Activated T-cell treated with anti-CD3 and anti-CD28 coated beads, Interleukin-2, amount 50 U/mL, for 24 hours (primary cell): Measurements from ENCODE around the gene TMEM94.
"Not testable (repeated sequence)": the region's sequence is repeated elsewhere in the genome, so short reads cannot be mapped to it uniquely, and the experiment has no call there.

Experiments
- DNase-seq: peaks from one replicate; pipeline ENCODE4 v3.0.0-alpha.2; 2020
- H3K27ac Mint-ChIP-seq: 2 replicates; pipeline ENCODE4 v1.8.0; 2020; ENCODE audit warnings: mild to moderate bottlenecking, mixed read lengths
- H3K27me3 Mint-ChIP-seq: 2 replicates; pipeline ENCODE4 v1.8.0; 2020; ENCODE audit warnings: mixed read lengths
- H3K36me3 Mint-ChIP-seq: 2 replicates; pipeline ENCODE4 v1.8.0; 2020; ENCODE audit warnings: low read depth, mixed read lengths
- H3K4me1 Mint-ChIP-seq: 2 replicates; pipeline ENCODE4 v1.8.0; 2020; ENCODE audit warnings: low read depth, mixed read lengths
- H3K4me3 Mint-ChIP-seq: 2 replicates; pipeline ENCODE4 v1.8.0; 2020; ENCODE audit warnings: mild to moderate bottlenecking, moderate library complexity, mixed read lengths
- H3K9me3 Mint-ChIP-seq: 2 replicates; pipeline ENCODE4 v1.8.0; 2020; ENCODE audit warnings: mixed read lengths

The TMEM94 gene

DNA sequence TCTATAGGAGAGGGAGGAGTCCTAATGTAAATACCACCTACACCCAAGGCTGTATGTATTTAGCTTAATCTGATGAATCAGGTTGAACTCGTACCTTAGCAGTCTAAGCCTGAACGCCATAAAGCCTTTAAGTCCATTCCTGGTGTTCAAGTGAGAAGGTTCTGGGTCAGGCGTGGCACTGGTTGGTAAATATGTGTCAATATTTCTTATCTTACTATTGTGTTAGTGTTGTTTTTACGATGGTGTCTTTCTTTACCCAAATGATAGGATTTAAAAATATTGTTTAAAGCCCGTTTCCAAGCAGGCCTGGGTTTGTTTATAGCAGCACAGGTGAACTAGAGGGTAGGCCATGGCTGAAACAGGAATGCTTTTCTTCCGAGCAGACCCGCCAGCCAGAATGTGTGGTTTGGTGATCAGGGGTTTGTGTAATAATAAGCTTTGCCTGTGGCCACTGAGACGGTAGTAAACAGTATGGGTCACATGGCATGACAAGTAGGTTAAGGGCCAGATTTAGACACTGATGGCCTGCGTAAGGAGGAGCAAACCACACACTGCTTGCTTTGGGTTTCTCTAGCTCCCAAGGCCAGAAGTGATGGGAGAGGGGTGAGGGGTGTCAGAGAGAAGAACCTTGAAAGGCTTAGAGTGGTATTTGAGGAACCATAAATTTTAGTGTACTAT lies 3.3 kb downstream of the TMEM94 start:
- Mint-ChIP-seq H3K27me3 (no peaks in the 10 kb centered on the region), H3K4me1 (peaks cover 35% of the 10 kb centered on the region), H3K9me3 (no peaks in the 10 kb centered on the region), H3K36me3 (peaks cover 11% of the 10 kb centered on the region), H3K4me3 (no peak overlapping the region), H3K27ac (no peak overlapping the region)
- DNase-seq = no peak

DNA sequence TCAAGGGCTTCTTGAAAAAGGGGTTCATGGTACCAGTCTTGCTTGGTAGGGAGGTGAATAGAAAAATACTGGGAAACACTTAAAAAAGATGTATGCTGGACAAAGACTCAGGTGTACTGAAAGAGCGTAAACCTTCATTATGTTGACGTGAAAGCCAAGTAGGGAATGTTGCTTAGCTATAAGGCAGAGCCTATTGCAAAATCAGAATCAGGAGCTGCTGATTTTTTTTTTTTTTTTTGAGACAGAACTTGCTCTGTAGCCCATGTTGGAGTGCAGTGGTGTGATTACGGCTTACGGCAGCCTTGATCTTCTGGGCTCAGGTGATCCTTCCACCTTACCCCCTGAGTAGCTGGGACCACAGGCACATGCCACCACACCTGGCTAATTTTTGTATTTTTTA lies 3.9 kb downstream of the TMEM94 start:
- Mint-ChIP-seq H3K4me3 (no peak overlapping the region), H3K9me3 (no peaks in the 10 kb centered on the region), H3K36me3 (peaks cover 14% of the 10 kb centered on the region), H3K4me1 (peaks cover 35% of the 10 kb centered on the region), H3K27ac (peak overlapping the region; percentile 23), H3K27me3 (no peaks in the 10 kb centered on the region)
- no peak for DNase-seq

DNA sequence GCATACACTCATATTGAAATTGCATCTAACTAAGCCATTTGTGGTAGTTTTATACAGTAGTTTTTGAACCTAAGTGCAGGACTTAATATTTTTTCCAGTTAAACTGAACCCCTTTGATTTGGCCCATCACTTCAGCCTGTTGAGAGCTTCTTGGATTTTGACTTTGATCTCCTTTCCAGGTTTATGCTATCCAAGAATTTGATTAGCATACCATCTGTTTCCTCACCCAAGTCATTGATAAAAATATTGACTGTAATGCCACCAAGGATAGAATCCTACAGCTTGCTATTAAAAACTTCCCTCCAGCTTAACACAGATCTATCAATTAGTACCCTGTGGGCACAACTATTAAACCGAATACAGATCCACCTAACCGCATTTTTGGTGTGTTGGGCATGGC lies 7.2 kb downstream of the TMEM94 start:
- no peak for DNase-seq
- H3K36me3 Mint-ChIP-seq = peaks cover 3% of the 10 kb centered on the region
- no peaks in the 10 kb centered on the region for H3K9me3 Mint-ChIP-seq
- H3K4me3 Mint-ChIP-seq = no peak overlapping the region
- no peaks in the 10 kb centered on the region for H3K27me3 Mint-ChIP-seq
- peaks cover 14% of the 10 kb centered on the region for H3K4me1 Mint-ChIP-seq
- no peak overlapping the region for H3K27ac Mint-ChIP-seq

DNA sequence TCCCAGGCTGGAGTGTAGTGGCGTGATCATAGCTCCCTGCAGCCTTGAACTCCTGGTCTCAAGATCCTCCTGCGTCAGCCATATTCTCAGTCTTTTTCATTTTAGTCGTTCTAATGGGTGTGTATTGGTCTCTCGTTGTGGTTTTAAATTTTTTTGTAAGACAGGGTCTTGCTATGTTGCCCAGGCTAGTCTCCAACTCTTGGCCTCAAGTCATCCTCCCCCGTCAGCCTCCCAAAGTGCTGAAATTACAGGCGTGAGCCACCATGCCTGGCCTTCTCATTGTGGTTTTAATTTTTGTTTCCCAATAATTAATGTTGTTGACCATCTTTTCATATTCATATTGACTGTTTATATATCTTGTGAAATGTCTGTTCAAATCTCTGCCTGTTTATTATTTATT lies 8.6 kb downstream of the TMEM94 start:
- Mint-ChIP-seq H3K27ac (no peak overlapping the region), H3K9me3 (no peaks in the 10 kb centered on the region), H3K4me1 (peaks cover 10% of the 10 kb centered on the region), H3K36me3 (peaks cover 3% of the 10 kb centered on the region), H3K27me3 (no peaks in the 10 kb centered on the region), H3K4me3 (no peak overlapping the region)
- no peak for DNase-seq

DNA sequence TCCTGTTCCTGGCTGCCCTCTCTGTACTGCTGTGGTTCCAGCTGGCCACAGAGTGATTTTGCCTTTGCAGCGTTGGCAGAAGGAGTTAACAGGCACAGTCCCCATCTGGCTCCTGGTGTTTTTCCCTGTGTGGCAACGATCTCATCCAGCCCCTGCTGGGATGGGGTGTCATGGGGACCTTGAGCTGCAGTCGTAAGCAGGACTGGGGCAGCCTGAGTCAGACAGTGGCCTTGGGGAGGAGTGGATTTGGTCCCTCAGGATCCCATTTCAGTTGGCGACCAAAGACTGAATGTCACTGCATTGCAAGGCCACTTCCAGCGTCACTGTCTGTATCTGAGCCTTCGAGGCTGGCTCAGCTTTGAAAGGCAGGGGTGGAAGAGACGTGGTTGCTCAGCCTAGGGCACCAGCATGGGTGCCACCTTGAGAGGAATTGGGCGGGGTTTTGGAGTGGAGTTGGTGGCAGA lies 11.9 kb downstream of the TMEM94 start:
- Mint-ChIP-seq H3K9me3 (no peaks in the 10 kb centered on the region), H3K27me3 (no peaks in the 10 kb centered on the region), H3K27ac (no peak overlapping the region), H3K4me3 (no peak overlapping the region), H3K36me3 (peaks cover 19% of the 10 kb centered on the region), H3K4me1 (peaks cover 6% of the 10 kb centered on the region)
- no peak for DNase-seq

DNA sequence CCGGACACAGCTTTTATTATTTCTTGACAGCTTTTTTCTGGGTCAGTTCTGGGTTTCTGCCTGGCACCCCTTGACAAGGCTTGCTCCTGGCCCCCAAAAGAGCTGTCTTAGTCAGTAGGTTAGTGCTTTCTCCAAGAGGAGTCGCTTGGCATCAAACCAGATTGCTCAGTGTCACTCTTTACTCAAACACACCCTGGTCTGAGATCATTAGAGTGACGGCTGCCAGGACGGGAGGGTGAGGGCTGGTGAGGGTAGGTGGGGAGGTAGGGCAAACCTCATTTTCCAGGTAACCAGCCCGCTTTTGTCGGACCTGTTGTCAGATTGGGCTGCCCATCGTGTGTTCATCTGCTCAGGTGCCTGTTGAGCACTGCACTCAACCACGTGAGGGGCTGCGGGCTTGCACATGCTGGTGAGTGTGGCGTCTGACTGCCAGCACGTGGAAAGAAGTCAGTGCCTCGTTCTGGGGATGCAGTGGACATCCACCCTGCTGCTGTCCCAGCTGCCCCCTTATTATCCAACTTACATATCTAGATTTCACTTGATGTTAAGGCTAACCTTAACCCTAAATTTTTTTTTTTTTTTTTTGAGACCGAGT lies 12.4 kb downstream of the TMEM94 start:
- Mint-ChIP-seq H3K27me3 (no peaks in the 10 kb centered on the region), H3K27ac (no peak overlapping the region), H3K4me3 (no peak overlapping the region), H3K36me3 (peaks cover 22% of the 10 kb centered on the region), H3K9me3 (no peaks in the 10 kb centered on the region), H3K4me1 (peaks cover under 1% of the 10 kb centered on the region)
- DNase-seq = no peak

DNA sequence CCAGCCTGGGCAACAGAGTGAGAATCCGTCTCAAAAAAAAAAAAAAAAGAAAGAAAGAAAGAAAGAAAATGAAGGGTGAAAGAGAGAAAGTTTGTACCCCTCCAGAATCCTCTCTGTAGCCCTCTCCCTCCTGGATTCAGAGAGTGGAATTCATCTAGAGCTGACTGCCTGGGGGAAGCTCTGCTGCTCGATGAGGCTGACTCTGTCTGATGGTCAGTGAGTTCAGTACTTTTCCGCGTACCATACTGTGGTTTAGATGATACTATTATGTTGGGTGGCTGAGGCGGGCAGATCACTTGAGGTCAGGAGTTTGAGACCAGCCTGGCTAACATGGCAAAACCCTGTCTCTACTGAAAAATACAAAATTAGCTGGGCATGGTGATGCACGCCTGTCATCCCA lies 14.8 kb downstream of the TMEM94 start:
- H3K9me3 Mint-ChIP-seq = no peaks in the 10 kb centered on the region
- H3K27me3 Mint-ChIP-seq = no peaks in the 10 kb centered on the region
- peaks cover 31% of the 10 kb centered on the region for H3K36me3 Mint-ChIP-seq
- no peak for DNase-seq
- no peak overlapping the region for H3K4me3 Mint-ChIP-seq
- H3K4me1 Mint-ChIP-seq = no peaks in the 10 kb centered on the region
- H3K27ac Mint-ChIP-seq = no peak overlapping the region

DNA sequence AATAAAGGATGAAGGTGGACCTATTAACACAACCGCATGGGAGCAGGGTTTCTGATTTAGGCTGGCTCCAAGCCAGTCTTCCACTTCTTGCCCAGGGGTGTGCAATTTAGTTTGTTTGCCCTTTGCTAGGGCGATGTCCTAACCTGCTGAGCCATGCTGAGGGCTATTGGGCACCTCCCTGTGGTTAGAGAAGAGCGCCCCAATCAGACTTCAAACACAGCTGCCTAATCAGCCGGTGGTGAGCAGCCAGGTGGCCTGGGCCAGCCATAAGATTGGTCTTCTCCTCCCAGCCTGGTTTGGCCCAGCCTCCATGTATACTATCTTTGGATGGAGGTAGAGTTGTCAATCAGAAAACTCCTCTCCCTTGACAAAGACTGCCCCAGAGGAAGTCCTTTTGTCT lies 15.7 kb downstream of the TMEM94 start:
- no peak for DNase-seq
- H3K36me3 Mint-ChIP-seq = peaks cover 39% of the 10 kb centered on the region
- H3K27me3 Mint-ChIP-seq = no peaks in the 10 kb centered on the region
- no peak overlapping the region for H3K4me3 Mint-ChIP-seq
- no peaks in the 10 kb centered on the region for H3K9me3 Mint-ChIP-seq
- no peaks in the 10 kb centered on the region for H3K4me1 Mint-ChIP-seq
- H3K27ac Mint-ChIP-seq = no peak overlapping the region

DNA sequence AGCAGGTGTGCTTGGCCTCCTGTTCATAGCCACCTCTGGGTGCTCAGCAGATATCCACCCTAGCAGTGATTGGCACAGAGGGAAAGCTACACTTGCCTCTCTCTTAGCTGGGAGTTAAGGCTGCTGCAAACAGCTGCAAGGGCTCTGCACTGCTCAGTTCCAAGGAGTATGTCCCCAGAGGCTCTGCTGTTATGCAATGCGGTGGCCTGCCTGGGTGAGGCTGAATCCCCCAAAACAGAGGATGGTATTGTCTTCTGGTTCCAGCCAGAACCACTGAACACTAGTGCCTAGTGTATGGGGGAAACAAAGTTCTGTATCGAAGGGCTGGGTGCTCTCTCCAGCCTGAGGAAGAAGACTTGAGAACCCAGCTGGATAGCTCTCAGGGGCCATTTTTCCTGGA lies 16.8 kb downstream of the TMEM94 start:
- H3K4me3 Mint-ChIP-seq = no peak overlapping the region
- no peak for DNase-seq
- no peaks in the 10 kb centered on the region for H3K4me1 Mint-ChIP-seq
- H3K9me3 Mint-ChIP-seq = no peaks in the 10 kb centered on the region
- H3K36me3 Mint-ChIP-seq = peaks cover 43% of the 10 kb centered on the region
- no peak overlapping the region for H3K27ac Mint-ChIP-seq
- H3K27me3 Mint-ChIP-seq = no peaks in the 10 kb centered on the region

DNA sequence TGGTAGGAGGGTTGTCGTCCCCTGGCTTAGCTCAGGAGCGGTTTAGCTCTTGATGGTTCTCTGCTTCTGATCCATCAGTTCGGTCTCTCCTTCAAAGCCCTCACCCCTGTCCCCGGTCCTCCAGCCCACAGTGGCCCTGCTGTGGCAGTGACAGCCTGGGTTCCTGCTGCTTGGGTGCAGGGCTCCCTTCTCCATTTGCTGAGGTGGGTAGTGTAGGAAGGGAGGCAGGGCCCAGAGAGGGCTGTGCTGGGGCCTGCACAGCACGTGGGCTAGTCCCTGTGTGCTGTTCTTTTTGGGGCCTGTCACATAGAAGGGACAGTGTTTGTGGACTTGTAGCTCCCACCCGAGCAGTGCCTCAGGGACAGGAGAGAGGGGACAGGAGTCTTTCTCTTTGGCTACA lies 18.3 kb downstream of the TMEM94 start:
- Mint-ChIP-seq H3K4me3 (no peak overlapping the region), H3K4me1 (no peaks in the 10 kb centered on the region), H3K9me3 (no peaks in the 10 kb centered on the region), H3K36me3 (peaks cover 43% of the 10 kb centered on the region), H3K27me3 (no peaks in the 10 kb centered on the region), H3K27ac (no peak overlapping the region)
- DNase-seq = no peak

DNA sequence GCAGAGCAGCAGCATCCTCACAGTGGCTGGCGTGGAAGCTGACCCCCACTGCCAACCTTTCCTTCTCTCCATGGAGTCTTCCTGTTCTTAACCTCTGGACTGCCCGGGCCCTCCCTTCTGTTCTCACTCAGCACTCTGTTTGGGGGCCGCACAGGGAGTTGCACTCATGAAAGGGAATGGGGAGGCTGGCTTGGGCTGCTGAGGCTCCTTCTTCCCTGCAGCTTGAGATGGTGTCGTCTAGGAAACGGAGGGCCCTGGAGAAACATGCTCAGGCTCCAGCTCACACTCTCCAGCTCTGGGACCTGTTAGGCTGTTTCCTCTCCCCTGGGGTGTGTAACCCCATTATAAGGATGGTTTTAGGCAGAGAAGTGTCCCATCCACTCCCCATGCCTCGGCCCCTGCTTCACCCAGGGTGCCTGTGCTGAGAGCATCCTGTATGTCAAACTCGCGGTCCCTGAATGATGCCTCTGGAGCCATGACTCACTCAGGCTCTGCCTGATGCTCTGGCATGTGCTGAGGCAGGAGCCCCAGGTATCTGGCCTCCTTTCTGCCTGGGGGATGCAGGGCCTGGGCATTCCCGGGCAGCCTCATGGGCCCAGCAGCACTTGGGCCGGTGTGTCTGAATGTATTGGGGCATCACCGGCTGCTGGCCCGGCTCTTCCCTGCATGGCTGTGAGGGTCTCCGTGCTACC lies 18.9 kb downstream of the TMEM94 start:
- H3K9me3 Mint-ChIP-seq = no peaks in the 10 kb centered on the region
- no peaks in the 10 kb centered on the region for H3K27me3 Mint-ChIP-seq
- H3K27ac Mint-ChIP-seq = no peak overlapping the region
- no peaks in the 10 kb centered on the region for H3K4me1 Mint-ChIP-seq
- no peak overlapping the region for H3K4me3 Mint-ChIP-seq
- no peak for DNase-seq
- H3K36me3 Mint-ChIP-seq = peaks cover 43% of the 10 kb centered on the region

DNA sequence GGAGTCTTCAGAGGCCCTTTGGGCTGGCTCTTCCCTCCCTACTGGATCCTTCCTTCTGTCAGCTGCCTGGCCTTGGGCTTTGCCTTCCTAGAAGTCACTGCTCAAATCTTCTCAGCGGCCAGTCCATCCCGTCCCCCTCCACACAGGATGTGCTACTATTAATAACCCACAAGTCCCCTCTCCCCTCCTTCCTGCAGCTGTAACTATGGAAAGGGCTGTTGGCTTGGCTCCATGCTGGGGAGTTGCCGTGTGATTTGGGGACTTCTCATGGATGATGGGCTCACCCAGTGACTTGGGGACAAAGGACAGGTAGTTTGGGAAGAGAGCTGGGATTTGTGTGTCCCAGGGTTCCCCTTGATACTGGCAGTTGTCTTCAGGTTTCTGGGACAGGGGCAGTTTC lies 19.4 kb downstream of the TMEM94 start:
- H3K4me3 Mint-ChIP-seq = no peak overlapping the region
- no peaks in the 10 kb centered on the region for H3K4me1 Mint-ChIP-seq
- no peak overlapping the region for H3K27ac Mint-ChIP-seq
- peaks cover 43% of the 10 kb centered on the region for H3K36me3 Mint-ChIP-seq
- no peak for DNase-seq
- no peaks in the 10 kb centered on the region for H3K9me3 Mint-ChIP-seq
- H3K27me3 Mint-ChIP-seq = no peaks in the 10 kb centered on the region

DNA sequence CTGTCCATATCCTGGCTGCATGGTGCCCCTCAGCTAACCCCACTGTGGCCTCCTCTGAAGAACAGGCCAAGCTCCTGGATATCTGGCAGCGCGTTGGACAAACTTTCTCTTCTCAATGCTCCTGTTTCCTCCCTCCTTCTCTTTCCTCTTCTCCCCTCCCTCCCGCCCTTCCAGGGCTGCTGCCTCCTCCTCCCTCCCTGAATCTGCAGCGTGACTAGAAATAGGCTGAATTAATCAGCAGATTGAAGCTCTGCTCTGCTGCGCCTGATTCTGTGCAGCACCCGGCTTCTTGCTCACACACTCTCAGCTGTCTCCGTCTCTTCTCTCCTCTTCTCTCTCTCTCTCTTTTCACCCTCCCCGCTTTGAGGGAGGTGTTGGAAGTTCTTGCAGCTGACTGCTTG lies 19.8 kb downstream of the TMEM94 start:
- peak overlapping the region; percentile 34 for H3K27ac Mint-ChIP-seq

DNA sequence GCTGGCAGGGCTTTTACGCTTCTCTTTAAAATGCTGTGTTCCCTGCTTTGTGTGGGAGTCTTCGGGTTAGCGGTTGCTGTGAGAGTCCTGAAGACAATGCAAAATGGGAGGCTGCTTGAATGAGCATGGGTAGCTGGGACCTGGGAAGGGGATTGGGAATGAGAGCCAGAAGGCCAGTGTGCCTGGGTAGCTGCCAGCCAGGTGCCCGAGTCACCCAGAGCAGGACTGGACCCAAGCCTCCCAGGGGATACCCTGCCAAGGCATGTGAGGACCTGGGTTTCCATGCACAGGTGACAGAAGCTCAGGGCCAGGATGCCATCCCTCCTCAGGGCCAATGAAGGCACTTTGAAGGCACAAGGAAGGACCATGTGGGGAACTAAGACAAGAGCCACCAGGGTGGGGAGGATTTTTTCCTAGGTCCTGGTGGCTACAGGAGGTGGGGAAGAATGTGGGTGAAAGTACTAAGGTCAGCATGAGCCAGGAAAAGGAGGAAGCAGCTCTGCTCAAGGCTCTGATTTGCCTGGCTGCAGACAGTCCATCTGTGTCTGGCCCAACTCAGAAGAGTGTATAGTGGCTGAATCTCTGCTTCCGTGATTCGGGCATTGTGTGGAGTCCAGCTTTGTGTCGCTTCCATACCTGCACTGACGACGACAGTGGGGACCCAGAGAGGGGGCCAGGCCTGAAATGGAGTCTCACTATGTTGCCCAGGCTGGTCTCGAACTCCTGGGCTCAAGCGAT lies 20.5 kb downstream of the TMEM94 start:
- no peaks in the 10 kb centered on the region for H3K9me3 Mint-ChIP-seq
- H3K4me1 Mint-ChIP-seq = no peaks in the 10 kb centered on the region
- no peak for DNase-seq
- peaks cover 40% of the 10 kb centered on the region for H3K36me3 Mint-ChIP-seq
- H3K27me3 Mint-ChIP-seq = no peaks in the 10 kb centered on the region
- H3K27ac Mint-ChIP-seq = peak overlapping the region; percentile 34
- no peak overlapping the region for H3K4me3 Mint-ChIP-seq

More for the DNA sequence above, 19.8 kb downstream of the TMEM94 start:
- DNase-seq = no peak
- Mint-ChIP-seq H3K27me3 (no peaks in the 10 kb centered on the region), H3K4me1 (no peaks in the 10 kb centered on the region), H3K4me3 (no peak overlapping the region), H3K36me3 (peaks cover 43% of the 10 kb centered on the region), H3K9me3 (no peaks in the 10 kb centered on the region)

DNA sequence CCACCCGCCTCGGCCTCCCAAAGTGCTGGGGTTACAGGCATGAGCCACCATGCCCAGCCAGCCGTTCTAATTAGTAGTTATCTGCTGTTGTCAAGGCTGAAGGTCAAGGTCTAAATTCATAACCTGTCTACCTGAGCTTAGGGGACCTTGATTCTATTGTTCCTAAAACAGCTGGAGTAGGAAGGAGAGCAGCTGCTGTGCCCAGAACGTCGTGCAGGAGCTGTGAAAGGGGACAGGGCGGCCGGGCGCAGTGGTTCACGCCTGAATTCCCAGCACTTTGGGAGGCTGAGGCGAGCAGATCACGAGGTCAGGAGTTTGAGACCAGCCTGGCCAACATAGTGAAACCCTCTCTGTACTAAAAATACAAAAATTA lies 21.0 kb downstream of the TMEM94 start:
- H3K36me3 Mint-ChIP-seq = peaks cover 34% of the 10 kb centered on the region
- H3K9me3 Mint-ChIP-seq, H3K4me1 Mint-ChIP-seq, DNase-seq, H3K27ac Mint-ChIP-seq, H3K27me3 Mint-ChIP-seq, H3K4me3 Mint-ChIP-seq: not testable (repeated sequence)
